IPS DF 6.9 (cell line): ENCODE results near the gene ANO9.
"Not testable (repeated sequence)": the region's sequence is repeated elsewhere in the genome, so short reads cannot be mapped to it uniquely, and the experiment has no call there.

ENCODE experiments used
- DNase-seq: peaks from one replicate; pipeline ENCODE4 v3.0.0-alpha.2; 2013; ENCODE audit warnings: low read depth, low spot score
- H3K27ac ChIP-seq: one replicate; pipeline ENCODE4 v1.5.1; 2013; ENCODE audit warnings: low read length, control low read depth
- H3K27me3 ChIP-seq: 2 replicates; pipeline ENCODE4 v1.6.1; 2013; ENCODE audit warnings: mild to moderate bottlenecking, low read length; ENCODE audit not compliant: control insufficient read depth, insufficient read depth
- H3K36me3 ChIP-seq: 2 replicates; pipeline ENCODE4 v1.6.1; 2013; ENCODE audit warnings: low read length; ENCODE audit not compliant: control insufficient read depth, insufficient read depth
- H3K4me1 ChIP-seq: 2 replicates; pipeline ENCODE4 v1.6.1; 2013; ENCODE audit warnings: low read length; ENCODE audit not compliant: control insufficient read depth, insufficient read depth
- H3K4me3 ChIP-seq: 2 replicates; pipeline ENCODE4 v1.5.1; 2013; ENCODE audit warnings: mild to moderate bottlenecking, low read length
- H3K9me3 ChIP-seq: 2 replicates; pipeline ENCODE4 v1.6.1; 2013; ENCODE audit warnings: low read length, inconsistent platforms; ENCODE audit not compliant: control insufficient read depth, insufficient read depth
- WGBS: extraction: QIAGEN DNeasy Blood & Tissue Kit; methylation state at CpG from one replicate; pipeline ENCODE4 v1.1.7; 2013; ENCODE audit warnings: mixed read lengths, missing lambda C conversion rate; ENCODE audit not compliant: insufficient read length, insufficient coverage; 5-methylcytosine and 5-hydroxymethylcytosine counted together

Gene ANO9

DNA sequence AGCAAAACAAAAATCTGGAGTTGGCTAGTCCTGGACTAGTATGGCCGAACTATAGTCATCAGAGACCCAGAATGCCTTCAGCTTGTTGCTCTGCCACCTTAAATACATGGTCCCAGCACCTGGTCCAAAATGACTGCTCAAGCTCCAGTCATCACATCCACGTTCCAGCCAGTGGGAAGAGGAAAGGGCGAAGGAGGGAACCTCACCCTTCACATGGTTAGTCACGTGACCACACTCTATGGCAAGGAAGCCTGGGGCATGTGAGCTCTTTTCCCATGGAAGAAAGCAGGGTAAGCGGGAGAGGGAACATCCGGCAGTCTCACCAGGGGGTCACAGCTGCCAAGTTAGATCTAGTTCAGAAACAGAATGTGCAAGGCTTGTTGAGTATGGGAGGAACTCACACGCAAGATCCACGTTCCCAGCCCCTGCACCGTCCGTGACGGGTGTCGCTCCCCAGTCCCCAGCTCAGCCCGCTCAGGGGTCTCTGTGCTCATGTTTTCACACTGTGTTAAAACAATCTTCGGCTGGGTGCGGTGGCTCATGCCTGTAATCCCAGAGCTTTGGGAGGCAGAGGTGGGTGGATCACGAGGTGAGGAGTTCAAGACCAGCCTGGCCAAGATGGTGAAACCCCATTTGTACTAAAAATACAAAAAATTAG lies 1.9 kb upstream of the ANO9 start:
- H3K9me3 ChIP-seq = no peaks in the 10 kb centered on the region
- no peak for DNase-seq
- peaks cover 11% of the 10 kb centered on the region for H3K4me1 ChIP-seq
- WGBS = no CpG with 5 or more reads among the region's 16 CpGs
- no peak overlapping the region for H3K27ac ChIP-seq
- no peaks in the 10 kb centered on the region for H3K36me3 ChIP-seq
- H3K27me3 ChIP-seq = no peaks in the 10 kb centered on the region
- H3K4me3 ChIP-seq = no peak overlapping the region

DNA sequence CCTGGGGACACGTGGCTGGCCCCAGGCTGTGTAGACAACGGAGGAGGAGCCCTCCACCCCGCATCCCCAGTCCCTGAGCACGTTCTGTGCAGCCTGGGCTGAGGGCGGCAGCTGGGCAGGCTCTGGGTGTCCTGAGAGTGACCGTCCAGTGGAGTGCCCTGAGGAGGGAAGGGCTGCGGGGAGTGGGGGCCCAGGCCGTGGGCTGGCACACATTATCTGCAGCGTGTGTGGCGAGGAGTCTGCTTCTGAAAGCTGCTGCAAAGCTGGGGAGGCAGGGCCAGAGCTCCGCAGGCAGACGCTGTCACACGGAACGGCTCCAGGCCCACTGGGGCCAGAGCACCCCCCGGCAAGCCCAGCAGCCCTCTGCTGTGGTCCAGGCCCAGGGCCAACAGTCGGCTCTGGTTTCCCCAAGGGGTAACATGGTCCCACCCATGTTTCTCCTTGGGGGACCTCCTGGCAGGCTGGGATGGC lies 835 bp upstream of the ANO9 start:
- no peak for DNase-seq
- H3K4me1 ChIP-seq = peaks cover 11% of the 10 kb centered on the region
- H3K9me3 ChIP-seq = no peaks in the 10 kb centered on the region
- no peaks in the 10 kb centered on the region for H3K36me3 ChIP-seq
- no peaks in the 10 kb centered on the region for H3K27me3 ChIP-seq
- no CpG with 5 or more reads among the region's 16 CpGs for WGBS
- no peak overlapping the region for H3K27ac ChIP-seq
- H3K4me3 ChIP-seq = no peak overlapping the region

DNA sequence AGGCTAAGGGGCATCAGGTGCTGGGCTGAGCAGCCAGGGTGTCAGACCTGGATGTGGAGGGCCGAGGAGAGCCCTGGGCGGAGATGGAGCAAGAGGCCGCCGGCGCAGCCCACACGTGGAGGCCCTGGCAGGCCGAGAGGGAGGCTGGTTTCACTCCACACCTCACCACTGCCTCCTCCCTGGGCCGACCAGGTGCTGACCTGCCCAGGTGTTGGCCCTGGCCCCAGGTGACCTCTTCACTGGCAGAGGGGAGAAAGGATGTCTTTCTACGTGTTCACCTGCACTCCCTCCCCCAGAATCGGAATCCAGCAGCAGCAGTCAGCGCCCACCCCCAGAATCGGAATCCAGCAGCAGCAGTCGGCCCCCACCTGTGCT lies 781 bp downstream of the ANO9 start:
- no peak overlapping the region for H3K4me3 ChIP-seq
- no peak overlapping the region for H3K27ac ChIP-seq
- no peak for DNase-seq
- no peaks in the 10 kb centered on the region for H3K9me3 ChIP-seq
- peaks cover 11% of the 10 kb centered on the region for H3K4me1 ChIP-seq
- H3K27me3 ChIP-seq = no peaks in the 10 kb centered on the region
- WGBS = no CpG with 5 or more reads among the region's 13 CpGs
- H3K36me3 ChIP-seq = no peaks in the 10 kb centered on the region

DNA sequence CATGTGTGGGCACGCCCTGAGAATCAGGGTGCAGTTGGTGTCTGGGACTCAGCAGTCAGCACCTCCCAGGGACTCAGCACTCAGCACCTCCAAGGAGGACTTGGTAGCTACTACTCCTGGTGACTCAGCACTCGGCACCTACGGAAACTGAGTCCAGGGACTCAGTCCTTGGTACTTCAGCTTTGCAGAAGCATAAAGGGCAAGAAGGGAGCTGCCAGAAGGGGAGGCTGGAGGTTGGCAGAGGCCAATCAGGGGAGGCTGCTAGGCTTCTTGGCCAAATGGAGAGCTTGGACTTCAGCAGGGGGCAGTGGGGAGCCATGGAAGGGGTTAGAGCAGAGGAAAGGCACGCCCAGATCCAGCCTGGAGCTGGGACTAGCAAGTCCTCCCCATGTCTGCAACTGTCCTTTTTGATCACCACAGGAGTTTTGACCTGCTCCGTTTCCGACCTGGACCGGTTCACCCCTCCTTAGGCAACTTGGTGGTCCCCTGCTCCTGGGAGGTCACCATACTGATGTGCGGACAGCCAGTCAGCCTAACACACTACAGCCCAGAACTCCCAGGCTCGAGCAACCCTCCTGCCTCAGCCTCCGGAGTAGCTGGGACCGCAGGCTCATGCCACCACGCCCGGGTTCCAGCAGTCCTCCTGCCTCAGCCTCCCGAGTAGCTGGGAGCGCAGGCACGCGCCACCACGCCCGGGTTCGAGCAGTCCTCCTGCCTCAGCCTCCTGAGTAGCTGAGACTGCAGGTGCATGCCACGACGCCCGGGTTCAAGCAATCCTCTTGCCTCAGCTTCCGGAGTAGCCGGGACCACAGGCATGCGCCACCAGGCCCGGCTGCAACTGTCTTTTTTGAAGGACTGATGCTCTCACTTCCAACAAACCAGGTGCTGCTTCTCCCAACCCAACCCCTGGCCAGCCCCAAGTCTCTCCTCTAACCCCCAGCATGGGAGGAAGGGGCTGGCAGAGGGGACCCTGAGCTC lies 1.5 kb downstream of the ANO9 start:
- no peak for DNase-seq
- peaks cover 9% of the 10 kb centered on the region for H3K4me1 ChIP-seq
- H3K36me3 ChIP-seq = no peaks in the 10 kb centered on the region
- no peaks in the 10 kb centered on the region for H3K27me3 ChIP-seq
- H3K9me3 ChIP-seq = no peaks in the 10 kb centered on the region
- no peak overlapping the region for H3K27ac ChIP-seq
- no peak overlapping the region for H3K4me3 ChIP-seq
- no CpG with 5 or more reads among the region's 27 CpGs for WGBS

DNA sequence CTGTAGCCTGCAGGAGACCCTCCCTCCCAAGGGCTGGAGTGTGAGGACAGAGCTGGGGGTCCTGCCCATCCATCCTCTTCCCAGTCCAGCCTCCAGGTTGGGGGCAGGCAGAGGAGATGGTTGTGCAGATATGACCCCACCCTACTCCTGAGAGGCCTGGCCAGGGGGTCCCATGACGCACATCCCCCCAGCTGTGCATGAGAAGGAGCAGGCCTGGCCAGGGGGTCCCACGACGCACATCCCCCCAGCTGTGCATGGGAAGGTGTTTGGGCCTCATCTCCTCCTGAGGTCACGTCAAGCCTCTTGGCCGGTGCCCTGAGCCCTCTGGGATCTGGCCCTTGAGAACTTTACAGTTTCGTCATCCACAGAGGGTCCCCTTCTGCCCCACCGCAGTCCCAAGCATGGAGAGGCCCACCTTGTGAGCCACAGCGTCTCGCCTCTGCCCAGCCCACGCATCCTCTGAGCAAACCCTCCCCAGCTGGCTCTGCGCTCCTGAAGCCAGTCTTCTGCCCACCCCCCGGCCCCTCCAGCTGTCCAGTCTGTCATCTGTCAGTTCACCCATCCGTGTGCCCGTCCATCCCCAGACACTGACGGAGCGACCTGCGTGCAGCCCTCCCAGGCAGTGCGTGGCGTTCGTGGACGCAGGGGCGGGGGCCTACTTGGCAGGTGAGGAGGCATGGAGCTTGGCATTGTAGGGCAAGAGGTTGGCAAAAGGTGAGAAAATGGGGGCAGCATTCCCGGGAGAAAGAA lies 2.3 kb downstream of the ANO9 start:
- H3K4me3 ChIP-seq = no peak overlapping the region
- peaks cover 9% of the 10 kb centered on the region for H3K4me1 ChIP-seq
- no peak overlapping the region for H3K27ac ChIP-seq
- no peaks in the 10 kb centered on the region for H3K9me3 ChIP-seq
- H3K27me3 ChIP-seq = no peaks in the 10 kb centered on the region
- DNase-seq = no peak
- WGBS = no CpG with 5 or more reads among the region's 23 CpGs
- H3K36me3 ChIP-seq = no peaks in the 10 kb centered on the region

DNA sequence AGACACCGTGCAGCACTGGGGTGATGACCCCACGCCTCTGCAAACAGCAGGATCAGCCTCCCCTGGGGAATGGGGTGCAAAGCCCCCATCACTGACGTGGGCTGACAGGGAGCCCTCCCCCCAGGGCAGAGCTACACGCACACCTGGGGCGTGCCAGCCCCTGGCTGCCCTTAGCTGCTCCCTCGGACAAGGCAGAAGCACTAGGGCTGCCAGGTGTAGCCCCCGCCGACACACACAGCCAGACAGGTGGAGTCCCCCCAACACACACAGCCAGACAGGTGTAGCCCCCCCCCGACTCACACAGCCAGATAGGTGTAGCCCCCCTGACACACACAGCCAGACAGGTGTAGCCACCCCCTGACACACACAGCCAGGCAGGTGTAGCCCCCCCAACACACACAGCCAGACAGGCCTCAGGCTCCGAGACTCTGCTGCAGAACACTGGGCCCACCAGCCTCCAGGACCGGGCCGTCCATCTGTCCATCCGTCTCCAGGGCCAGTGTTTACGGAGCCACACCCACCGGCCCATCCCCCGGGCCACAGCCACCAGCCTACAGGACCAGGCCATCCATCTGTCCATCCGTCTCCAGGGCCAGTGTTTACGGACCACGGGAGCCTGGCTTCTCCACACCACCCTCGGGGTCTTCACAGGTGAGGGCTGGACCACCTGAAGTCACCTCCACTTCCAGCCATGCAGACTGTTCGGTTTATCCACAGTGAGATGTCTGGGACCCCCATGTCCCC lies 3.5 kb downstream of the ANO9 start:
- H3K9me3 ChIP-seq = no peaks in the 10 kb centered on the region
- DNase-seq = no peak
- no peaks in the 10 kb centered on the region for H3K27me3 ChIP-seq
- no peak overlapping the region for H3K27ac ChIP-seq
- H3K4me3 ChIP-seq = no peak overlapping the region
- H3K4me1 ChIP-seq = peaks cover 9% of the 10 kb centered on the region
- WGBS = no CpG with 5 or more reads among the region's 21 CpGs
- H3K36me3 ChIP-seq = no peaks in the 10 kb centered on the region

DNA sequence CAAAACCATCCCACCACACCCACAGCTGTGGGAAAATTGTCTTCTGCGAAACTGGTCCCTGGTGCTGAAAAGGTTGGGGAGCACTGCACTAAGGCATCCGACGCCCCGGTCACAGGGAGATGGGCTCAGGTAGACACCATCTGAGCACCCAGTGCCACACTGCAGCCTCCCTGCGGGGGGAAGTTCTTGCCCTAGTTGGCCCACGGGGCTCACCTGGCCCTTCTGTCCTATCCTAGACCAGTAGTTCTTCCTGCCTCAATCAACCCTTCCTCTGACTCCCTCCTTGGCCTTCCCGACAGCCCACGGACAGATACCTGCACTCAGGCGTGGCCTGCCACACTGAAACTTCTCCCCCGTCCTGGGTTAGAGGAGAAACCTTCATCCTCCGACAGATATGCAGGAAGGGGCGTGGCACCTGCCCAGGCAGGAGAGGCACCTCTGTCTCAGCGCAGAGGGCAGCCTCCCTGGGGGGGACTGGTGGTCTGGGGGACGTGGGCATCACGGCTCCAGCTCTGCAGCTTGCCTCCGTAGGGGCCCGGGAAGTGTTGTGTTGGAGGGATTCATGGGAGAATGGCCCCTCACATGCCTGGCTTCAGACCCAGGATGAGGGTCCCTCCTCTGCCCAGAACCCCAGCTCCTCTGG lies 4.5 kb downstream of the ANO9 start:
- no CpG with 5 or more reads among the region's 17 CpGs for WGBS
- H3K36me3 ChIP-seq = peaks cover under 1% of the 10 kb centered on the region; the same call in 1 of the 2 replicates
- DNase-seq = no peak

DNA sequence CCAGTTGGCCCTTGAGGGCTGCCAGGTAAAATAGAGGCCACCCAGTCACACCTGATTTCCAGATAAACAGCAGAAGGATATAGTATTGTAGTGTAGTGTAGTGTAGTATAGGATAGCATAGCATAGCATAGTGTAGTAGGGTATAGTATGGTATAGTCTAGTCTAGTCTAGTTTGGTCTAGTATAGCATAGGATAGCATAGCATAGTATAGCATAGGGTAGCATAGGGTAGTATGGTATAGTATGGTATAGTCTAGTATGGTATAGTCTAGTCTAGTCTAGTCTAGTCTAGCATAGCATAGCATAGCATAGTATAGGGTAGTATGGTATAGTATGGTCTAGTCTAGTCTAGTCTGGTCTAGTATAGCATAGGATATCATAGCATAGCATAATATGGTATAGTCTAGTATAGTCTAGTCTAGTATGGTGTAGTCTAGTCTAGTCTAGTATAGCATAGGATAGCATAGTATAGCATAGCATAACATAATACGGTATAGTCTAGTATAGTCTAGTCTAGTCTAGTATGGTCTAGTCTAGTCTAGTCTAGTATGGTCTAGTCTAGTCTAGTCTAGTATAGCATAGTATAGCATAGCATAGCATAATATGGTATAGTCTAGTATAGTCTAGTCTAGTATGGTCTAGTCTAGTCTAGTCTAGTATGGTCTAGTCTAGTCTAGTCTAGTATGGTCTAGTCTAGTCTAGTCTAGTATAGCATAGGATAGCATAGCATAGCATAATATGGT lies 6.6 kb downstream of the ANO9 start:
- not testable (repeated sequence) for H3K27ac ChIP-seq, H3K4me3 ChIP-seq, H3K36me3 ChIP-seq, H3K4me1 ChIP-seq, H3K9me3 ChIP-seq, H3K27me3 ChIP-seq, DNase-seq
- WGBS = no CpG with 5 or more reads among the region's 1 CpG

More for the DNA sequence above, 4.5 kb downstream of the ANO9 start:
- Histone ChIP-seq H3K4me1 (peaks cover 7% of the 10 kb centered on the region), H3K9me3 (no peaks in the 10 kb centered on the region), H3K27me3 (no peaks in the 10 kb centered on the region), H3K27ac (no peak overlapping the region), H3K4me3 (no peak overlapping the region)

DNA sequence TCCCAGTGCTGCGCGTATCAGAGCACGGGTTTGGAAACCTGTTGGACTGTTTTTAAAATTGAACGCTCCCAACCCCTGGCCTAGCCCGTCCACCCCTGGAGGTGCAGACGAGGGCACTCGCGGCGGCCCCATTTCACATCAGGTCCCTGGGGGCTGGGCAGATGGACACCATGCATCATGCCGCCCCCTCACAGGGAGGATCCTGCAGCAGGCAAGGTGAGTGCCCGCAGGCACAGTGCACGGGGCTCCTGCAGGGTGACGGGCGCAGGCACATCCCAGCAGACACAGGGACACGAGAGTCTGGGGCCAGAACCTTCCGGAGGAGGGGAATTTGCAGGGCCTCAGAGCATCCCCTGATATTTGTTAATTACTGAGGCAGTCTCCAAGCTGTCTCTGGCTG lies 7.3 kb downstream of the ANO9 start:
- Histone ChIP-seq H3K27me3 (no peaks in the 10 kb centered on the region), H3K4me3 (no peak overlapping the region), H3K9me3 (no peaks in the 10 kb centered on the region), H3K36me3 (peaks cover 3% of the 10 kb centered on the region; the same call in 1 of the 2 replicates), H3K27ac (no peak overlapping the region), H3K4me1 (no peaks in the 10 kb centered on the region; the same call in 1 of the 2 replicates)
- whole genome bisulfite sequencing = no CpG with 5 or more reads among the region's 16 CpGs
- no peak for DNase-seq
